DND-41 (cell line): ENCODE data around the gene IL3.

ENCODE experiments used
- ATAC-seq: fragments of 200-7000 bp; cut with Tn5 transposase; 3 replicates; pipeline ENCODE4 v1.9.1; 2021; ENCODE audit warnings: low read depth; ENCODE audit not compliant: insufficient read depth
- DNase-seq: peaks from one replicate; pipeline ENCODE4 v3.0.0-alpha.2; 2020
- H2AFZ ChIP-seq: 2 replicates; pipeline ENCODE4 v1.6.0; 2012; ENCODE audit warnings: low read depth, low read length
- H3K27ac ChIP-seq: 2 replicates; pipeline ENCODE4 v1.5.1; 2012; ENCODE audit warnings: low read length, inconsistent platforms
- H3K27me3 ChIP-seq: fragments of 200-600 bp; sonication (generic); 2 replicates; pipeline ENCODE4 v1.6.0; 2012; ENCODE audit warnings: low read length, mild to moderate bottlenecking, inconsistent platforms; ENCODE audit not compliant: insufficient read depth, poor library complexity
- H3K36me3 ChIP-seq: 2 replicates; pipeline ENCODE4 v1.5.1; 2012; ENCODE audit warnings: low read length, inconsistent platforms; ENCODE audit not compliant: insufficient read depth
- H3K4me1 ChIP-seq: 2 replicates; pipeline ENCODE4 v1.5.1; 2012; ENCODE audit warnings: mild to moderate bottlenecking, low read length; ENCODE audit not compliant: insufficient read depth
- H3K4me2 ChIP-seq: 2 replicates; pipeline ENCODE4 v1.6.0; 2012; ENCODE audit warnings: mild to moderate bottlenecking, moderate library complexity, low read length, inconsistent platforms; ENCODE audit not compliant: insufficient read depth
- H3K4me3 ChIP-seq, 2 experiments: fragments of 200-600 bp in 1 of 2; shearing (Covaris generic) in 1 of 2; 2 replicates each; pipeline ENCODE4 v1.5.1; 2012 to 2016; ENCODE audit warnings: inconsistent platforms in 2 of 2, low read length in 2 of 2, mild to moderate bottlenecking in 2 of 2, low read depth in 1 of 2, moderate library complexity in 1 of 2
- H3K79me2 ChIP-seq: 2 replicates; pipeline ENCODE4 v1.6.0; 2012; ENCODE audit warnings: low read length, inconsistent platforms; ENCODE audit not compliant: insufficient read depth
- H3K9ac ChIP-seq: 2 replicates; pipeline ENCODE4 v1.6.0; 2012; ENCODE audit warnings: low read depth, mild to moderate bottlenecking, inconsistent platforms, low read length, moderate library complexity
- H3K9me3 ChIP-seq: 2 replicates; pipeline ENCODE4 v1.5.1; 2012; ENCODE audit warnings: low read length, moderate library complexity, mild to moderate bottlenecking, inconsistent platforms; ENCODE audit not compliant: insufficient read depth, severe bottlenecking
- H4K20me1 ChIP-seq: 2 replicates; pipeline ENCODE4 v1.6.0; 2012; ENCODE audit warnings: low read length; ENCODE audit not compliant: insufficient read depth
- EZH2 ChIP-seq: IDR thresholded peaks from 3 replicates; pipeline ENCODE4 v1.6.1; 2012; ENCODE audit warnings: borderline replicate concordance, low read depth, mild to moderate bottlenecking, moderate library complexity, low read length, inconsistent platforms; ENCODE audit not compliant: severe bottlenecking
- TF ChIP-seq, protein P1 (sequence below): IDR thresholded peaks from 2 replicates; pipeline ENCODE4 v1.5.1; 2012; ENCODE audit warnings: borderline replicate concordance, low read length, moderate library complexity, mild to moderate bottlenecking; ENCODE audit not compliant: poor library complexity, severe bottlenecking; ENCODE audit errors: extremely low read depth

Gene IL3

DNA sequence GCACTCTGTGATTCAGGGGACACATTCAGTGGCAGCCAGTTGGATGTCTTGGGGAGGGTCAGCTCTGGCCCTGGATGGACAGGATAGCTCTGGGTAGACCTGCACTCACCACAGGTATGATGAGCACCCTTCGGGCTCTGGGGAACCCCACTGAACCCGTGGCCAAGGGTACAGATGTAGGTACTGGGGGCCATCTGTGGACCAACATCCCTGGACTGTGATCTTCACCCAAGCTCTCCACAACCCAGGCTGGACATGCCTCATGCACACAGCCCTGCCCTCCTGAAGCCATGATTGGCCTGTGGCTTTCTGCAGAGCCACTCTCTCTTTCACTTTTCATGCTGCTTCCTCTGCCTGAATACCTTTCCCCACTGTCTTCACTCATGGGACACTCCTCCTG, 33.4 kb upstream of the IL3 start:
- Histone ChIP-seq H2AFZ (no peak overlapping the region), H3K79me2 (no peaks in the 10 kb centered on the region), H3K4me1 (no peaks in the 10 kb centered on the region), H3K4me2 (no peak overlapping the region), H3K9ac (no peak overlapping the region), H3K4me3 (no peak overlapping the region), H4K20me1 (no peaks in the 10 kb centered on the region), H3K27me3 (no peaks in the 10 kb centered on the region), H3K27ac (no peak overlapping the region), H3K36me3 (no peaks in the 10 kb centered on the region), H3K9me3 (no peaks in the 10 kb centered on the region)
- TF ChIP-seq EZH2, result no peak
- TF ChIP-seq, protein P1, sequence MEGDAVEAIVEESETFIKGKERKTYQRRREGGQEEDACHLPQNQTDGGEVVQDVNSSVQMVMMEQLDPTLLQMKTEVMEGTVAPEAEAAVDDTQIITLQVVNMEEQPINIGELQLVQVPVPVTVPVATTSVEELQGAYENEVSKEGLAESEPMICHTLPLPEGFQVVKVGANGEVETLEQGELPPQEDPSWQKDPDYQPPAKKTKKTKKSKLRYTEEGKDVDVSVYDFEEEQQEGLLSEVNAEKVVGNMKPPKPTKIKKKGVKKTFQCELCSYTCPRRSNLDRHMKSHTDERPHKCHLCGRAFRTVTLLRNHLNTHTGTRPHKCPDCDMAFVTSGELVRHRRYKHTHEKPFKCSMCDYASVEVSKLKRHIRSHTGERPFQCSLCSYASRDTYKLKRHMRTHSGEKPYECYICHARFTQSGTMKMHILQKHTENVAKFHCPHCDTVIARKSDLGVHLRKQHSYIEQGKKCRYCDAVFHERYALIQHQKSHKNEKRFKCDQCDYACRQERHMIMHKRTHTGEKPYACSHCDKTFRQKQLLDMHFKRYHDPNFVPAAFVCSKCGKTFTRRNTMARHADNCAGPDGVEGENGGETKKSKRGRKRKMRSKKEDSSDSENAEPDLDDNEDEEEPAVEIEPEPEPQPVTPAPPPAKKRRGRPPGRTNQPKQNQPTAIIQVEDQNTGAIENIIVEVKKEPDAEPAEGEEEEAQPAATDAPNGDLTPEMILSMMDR, result no peak
- DNase-seq, result no peak
- no peak for ATAC-seq

DNA sequence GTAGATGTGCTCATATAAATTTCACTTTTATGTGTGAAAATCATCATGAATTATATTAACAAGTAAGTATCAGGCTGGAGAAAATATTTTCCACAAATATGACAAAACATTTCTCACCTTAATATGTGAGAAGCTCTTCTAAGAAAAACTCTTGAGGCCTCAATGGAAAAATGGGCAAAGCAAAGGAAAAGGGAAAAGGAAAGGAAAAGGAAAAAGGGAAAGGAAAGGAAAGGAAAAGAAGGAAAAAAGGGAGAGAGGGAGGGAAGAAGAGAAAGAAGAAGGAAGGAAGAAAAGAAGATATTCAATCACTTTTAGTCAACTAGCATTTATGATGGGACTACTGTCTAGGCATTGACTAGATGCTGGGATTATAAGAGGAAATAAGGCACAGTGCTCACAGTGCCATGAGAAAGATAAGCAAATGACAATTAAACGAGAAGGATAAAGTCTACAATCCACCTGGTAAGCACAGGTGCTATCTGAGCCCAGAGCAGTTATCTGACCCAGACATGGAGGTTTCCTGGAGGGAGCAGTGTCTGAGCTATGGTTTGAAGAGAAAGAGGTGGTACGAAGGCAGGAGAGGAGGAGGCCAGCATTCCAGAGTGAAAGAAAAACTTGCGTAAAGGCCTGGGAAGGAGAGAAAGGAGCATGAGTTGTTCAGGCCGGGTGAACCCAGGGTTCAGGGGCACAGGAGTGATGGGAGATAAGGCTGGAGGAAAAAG, 30.7 kb upstream of the IL3 start:
- H3K9ac ChIP-seq, result no peak overlapping the region
- no peaks in the 10 kb centered on the region for H4K20me1 ChIP-seq
- no peaks in the 10 kb centered on the region for H3K79me2 ChIP-seq
- no peak overlapping the region for H3K27ac ChIP-seq
- no peak for ATAC-seq
- H3K36me3 ChIP-seq, result no peaks in the 10 kb centered on the region
- H2AFZ ChIP-seq, result no peak overlapping the region
- no peaks in the 10 kb centered on the region for H3K27me3 ChIP-seq
- no peak for DNase-seq
- H3K4me2 ChIP-seq, result no peak overlapping the region
- no peaks in the 10 kb centered on the region for H3K4me1 ChIP-seq
- H3K9me3 ChIP-seq, result no peaks in the 10 kb centered on the region
- no peak overlapping the region for H3K4me3 ChIP-seq
- TF ChIP-seq, protein P1, result no peak
- TF ChIP-seq EZH2, result no peak

DNA sequence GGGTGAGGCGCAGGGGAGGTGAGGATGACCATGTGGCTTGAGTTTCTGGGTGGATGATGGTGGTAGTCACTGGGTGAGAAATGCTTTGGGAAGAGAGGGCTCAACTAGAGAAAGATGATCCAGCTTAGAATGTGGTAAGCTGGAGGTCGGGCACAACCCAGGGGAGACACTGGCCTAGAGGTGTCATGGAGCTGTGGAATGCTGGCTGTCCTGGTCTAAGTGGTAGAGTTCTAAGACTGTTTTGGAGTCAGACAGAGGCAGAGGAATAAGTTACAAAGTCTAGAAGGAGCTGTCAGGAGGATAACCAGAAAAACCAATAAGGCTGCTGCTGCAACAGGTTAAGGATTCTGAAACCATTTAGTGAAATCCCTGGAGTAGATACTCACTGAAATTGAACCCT, 29.8 kb upstream of the IL3 start:
- no peak overlapping the region for H3K4me2 ChIP-seq
- TF ChIP-seq, protein P1, result no peak
- TF ChIP-seq EZH2, result no peak
- no peak overlapping the region for H2AFZ ChIP-seq
- DNase-seq (no peak), ATAC-seq (no peak)
- no peaks in the 10 kb centered on the region for H3K36me3 ChIP-seq
- H3K9me3 ChIP-seq, result no peaks in the 10 kb centered on the region
- H3K4me1 ChIP-seq, result no peaks in the 10 kb centered on the region
- no peaks in the 10 kb centered on the region for H3K27me3 ChIP-seq
- no peak overlapping the region for H3K27ac ChIP-seq
- no peak overlapping the region for H3K4me3 ChIP-seq
- no peaks in the 10 kb centered on the region for H3K79me2 ChIP-seq
- H3K9ac ChIP-seq, result no peak overlapping the region
- H4K20me1 ChIP-seq, result no peaks in the 10 kb centered on the region

DNA sequence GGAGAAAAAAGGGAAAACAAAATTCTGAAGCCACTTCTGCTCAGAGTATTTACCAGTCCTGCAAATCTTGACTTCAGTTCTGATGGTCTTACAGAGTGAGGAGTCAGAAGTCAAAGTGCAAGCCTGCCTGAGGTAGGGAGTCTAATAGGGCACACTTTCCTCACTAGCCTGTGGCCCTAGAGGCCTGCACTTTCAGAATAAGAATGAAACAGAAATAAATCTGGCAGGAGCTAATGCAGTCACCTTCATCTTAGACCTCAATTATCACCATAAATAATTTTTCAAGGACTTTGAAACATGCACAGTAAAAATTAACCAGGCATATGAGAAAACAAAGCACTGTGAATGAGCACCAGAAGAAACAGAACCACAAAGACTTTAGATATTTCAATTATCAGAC, 28.3 kb upstream of the IL3 start:
- H3K9ac ChIP-seq, result no peak overlapping the region
- TF ChIP-seq EZH2, result no peak
- TF ChIP-seq, protein P1, result no peak
- no peaks in the 10 kb centered on the region for H3K4me1 ChIP-seq
- no peaks in the 10 kb centered on the region for H3K36me3 ChIP-seq
- H3K9me3 ChIP-seq, result no peaks in the 10 kb centered on the region
- DNase-seq (no peak), ATAC-seq (no peak)
- H4K20me1 ChIP-seq, result no peaks in the 10 kb centered on the region
- H3K4me2 ChIP-seq, result no peak overlapping the region
- H3K27me3 ChIP-seq, result peaks cover under 1% of the 10 kb centered on the region
- H2AFZ ChIP-seq, result no peak overlapping the region
- no peak overlapping the region for H3K27ac ChIP-seq
- no peaks in the 10 kb centered on the region for H3K79me2 ChIP-seq
- H3K4me3 ChIP-seq, result no peak overlapping the region
